Measurements from ENCODE around the gene XNDC1N. TPM values are rescaled to one million over a fixed set of nuclear protein-coding genes. Genes with fewer than 3 reads are reported as not detected.

The XNDC1N gene
- total RNA-seq, 1 donor from 2014 or later = 9.4 TPM

- Mint-ChIP-seq H3K4me1 (ENCODE audit: unreplicated experiment) (peaks cover 54% of the 10 kb centered on the region), H3K9me3 (ENCODE audit: unreplicated experiment) (no peaks in the 10 kb centered on the region), H3K4me3 (ENCODE audit: unreplicated experiment) (no peak overlapping the region)
These were observed 17.8 kb upstream of the XNDC1N start for GRCh38 chr11:71946144-71946571.

GRCh38 chr11:71940561-71941219 lies 12.3 kb upstream of the XNDC1N start:
- Mint-ChIP-seq H3K27me3 (ENCODE audit: unreplicated experiment) (no peaks in the 10 kb centered on the region), H3K36me3 (ENCODE audit: unreplicated experiment) (no peaks in the 10 kb centered on the region)

More at GRCh38 chr11:71946144-71946571, 17.8 kb upstream of the XNDC1N start:
- Mint-ChIP-seq H3K36me3 (ENCODE audit: unreplicated experiment) (peaks cover 1% of the 10 kb centered on the region), H3K27ac (ENCODE audit: unreplicated experiment) (peak overlapping the region; percentile 93), H3K27me3 (ENCODE audit: unreplicated experiment) (no peaks in the 10 kb centered on the region)
- no peak for TF ChIP-seq CTCF (IDR thresholded peaks at IDR 0.05)
- DNase-seq (ENCODE audit: extremely low spot score, unreplicated experiment) = no peak

GRCh38 chr11:71937826-71938225 lies 9.4 kb upstream of the XNDC1N start:
- no peak for DNase-seq (ENCODE audit: extremely low spot score, unreplicated experiment)
- H3K4me1 Mint-ChIP-seq (ENCODE audit: unreplicated experiment) = peaks cover 19% of the 10 kb centered on the region
- no peak overlapping the region for H3K27ac Mint-ChIP-seq (ENCODE audit: unreplicated experiment)

More at GRCh38 chr11:71940561-71941219, 12.3 kb upstream of the XNDC1N start:
- H3K27ac Mint-ChIP-seq (ENCODE audit: unreplicated experiment) = no peak overlapping the region
- no peak overlapping the region for H3K4me3 Mint-ChIP-seq (ENCODE audit: unreplicated experiment)
- peaks cover 39% of the 10 kb centered on the region for H3K4me1 Mint-ChIP-seq (ENCODE audit: unreplicated experiment)
- H3K9me3 Mint-ChIP-seq (ENCODE audit: unreplicated experiment) = no peaks in the 10 kb centered on the region
- DNase-seq (ENCODE audit: extremely low spot score, unreplicated experiment) = no peak
- no peak for TF ChIP-seq CTCF (IDR thresholded peaks at IDR 0.05)

GRCh38 chr11:71936825-71937224 lies 8.4 kb upstream of the XNDC1N start:
- Mint-ChIP-seq H3K4me1 (ENCODE audit: unreplicated experiment) (peaks cover 19% of the 10 kb centered on the region), H3K27ac (ENCODE audit: unreplicated experiment) (no peak overlapping the region), H3K4me3 (ENCODE audit: unreplicated experiment) (no peak overlapping the region), H3K27me3 (ENCODE audit: unreplicated experiment) (no peaks in the 10 kb centered on the region), H3K9me3 (ENCODE audit: unreplicated experiment) (no peaks in the 10 kb centered on the region), H3K36me3 (ENCODE audit: unreplicated experiment) (no peaks in the 10 kb centered on the region)
- DNase-seq (ENCODE audit: extremely low spot score, unreplicated experiment) = no peak
- no peak for TF ChIP-seq CTCF (IDR thresholded peaks at IDR 0.05)

More at GRCh38 chr11:71937826-71938225, 9.4 kb upstream of the XNDC1N start:
- Mint-ChIP-seq H3K27me3 (ENCODE audit: unreplicated experiment) (no peaks in the 10 kb centered on the region), H3K9me3 (ENCODE audit: unreplicated experiment) (no peaks in the 10 kb centered on the region), H3K4me3 (ENCODE audit: unreplicated experiment) (no peak overlapping the region), H3K36me3 (ENCODE audit: unreplicated experiment) (no peaks in the 10 kb centered on the region)
- no peak for TF ChIP-seq CTCF (IDR thresholded peaks at IDR 0.05)

GRCh38 chr11:71935338-71935925 lies 7.0 kb upstream of the XNDC1N start:
- H3K4me1 Mint-ChIP-seq (ENCODE audit: unreplicated experiment) = peaks cover 33% of the 10 kb centered on the region
- no peak overlapping the region for H3K27ac Mint-ChIP-seq (ENCODE audit: unreplicated experiment)

More at GRCh38 chr11:71935338-71935925, 7.0 kb upstream of the XNDC1N start:
- no peak for DNase-seq (ENCODE audit: extremely low spot score, unreplicated experiment)
- no peaks in the 10 kb centered on the region for H3K27me3 Mint-ChIP-seq (ENCODE audit: unreplicated experiment)
- no peak overlapping the region for H3K4me3 Mint-ChIP-seq (ENCODE audit: unreplicated experiment)
- no peak for TF ChIP-seq CTCF (IDR thresholded peaks at IDR 0.05)
- no peaks in the 10 kb centered on the region for H3K36me3 Mint-ChIP-seq (ENCODE audit: unreplicated experiment)
- H3K9me3 Mint-ChIP-seq (ENCODE audit: unreplicated experiment) = no peaks in the 10 kb centered on the region

Measured in osteocyte (in vitro differentiated cells).